Measurements from ENCODE around the gene COBL.

DNA sequence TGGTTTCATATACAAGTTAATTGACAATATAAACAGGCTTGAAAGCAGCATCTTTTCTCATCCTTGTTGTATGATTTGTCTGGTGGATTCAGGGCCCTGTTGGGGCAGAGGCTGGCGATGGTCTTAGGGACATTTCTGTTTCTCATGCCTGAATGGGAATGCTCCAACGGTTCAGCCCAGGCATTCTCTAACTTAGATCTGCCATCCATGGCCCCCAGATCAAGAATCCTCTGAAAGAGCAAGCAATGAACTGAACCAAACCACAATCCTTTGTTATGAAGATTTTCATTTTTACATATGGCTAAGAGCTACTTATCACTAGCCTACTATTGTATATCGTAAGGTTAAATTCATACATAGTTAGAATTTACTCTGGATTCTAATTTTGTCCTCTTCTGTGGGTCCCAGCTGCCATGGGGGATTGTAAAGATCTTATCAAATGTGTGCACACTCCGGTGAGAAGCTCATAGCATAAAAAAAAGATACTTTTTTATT, 163.9 kb downstream of the COBL start:
- TF ChIP-seq, protein P1, sequence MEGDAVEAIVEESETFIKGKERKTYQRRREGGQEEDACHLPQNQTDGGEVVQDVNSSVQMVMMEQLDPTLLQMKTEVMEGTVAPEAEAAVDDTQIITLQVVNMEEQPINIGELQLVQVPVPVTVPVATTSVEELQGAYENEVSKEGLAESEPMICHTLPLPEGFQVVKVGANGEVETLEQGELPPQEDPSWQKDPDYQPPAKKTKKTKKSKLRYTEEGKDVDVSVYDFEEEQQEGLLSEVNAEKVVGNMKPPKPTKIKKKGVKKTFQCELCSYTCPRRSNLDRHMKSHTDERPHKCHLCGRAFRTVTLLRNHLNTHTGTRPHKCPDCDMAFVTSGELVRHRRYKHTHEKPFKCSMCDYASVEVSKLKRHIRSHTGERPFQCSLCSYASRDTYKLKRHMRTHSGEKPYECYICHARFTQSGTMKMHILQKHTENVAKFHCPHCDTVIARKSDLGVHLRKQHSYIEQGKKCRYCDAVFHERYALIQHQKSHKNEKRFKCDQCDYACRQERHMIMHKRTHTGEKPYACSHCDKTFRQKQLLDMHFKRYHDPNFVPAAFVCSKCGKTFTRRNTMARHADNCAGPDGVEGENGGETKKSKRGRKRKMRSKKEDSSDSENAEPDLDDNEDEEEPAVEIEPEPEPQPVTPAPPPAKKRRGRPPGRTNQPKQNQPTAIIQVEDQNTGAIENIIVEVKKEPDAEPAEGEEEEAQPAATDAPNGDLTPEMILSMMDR (IDR thresholded peaks at IDR 0.05) = no peak
- TF ChIP-seq POLR2A (IDR thresholded peaks at IDR 0.05) = no peak
